Testis (tissue), 3 donors: Measurements from ENCODE around the gene U2AF1L4. TPM values are rescaled to one million over a fixed set of nuclear protein-coding genes. Genes with fewer than 3 reads are reported as not detected.
A peak's percentile ranks its signal among the peaks of the same experiment; 100 is the strongest.

Source experiments
- DNase-seq: peaks from one replicate; pipeline ENCODE4 v3.0.0-alpha.2; 2019
- H3K27ac ChIP-seq, 2 donors: fragments of 200-600 bp; sonication (generic); one replicate each; pipeline ENCODE4 v1.5.1; 2019
- H3K27me3 ChIP-seq: fragments of 200-600 bp; sonication (generic); one replicate; pipeline ENCODE4 v1.5.1; 2019
- H3K36me3 ChIP-seq: fragments of 200-600 bp; sonication (generic); one replicate; pipeline ENCODE4 v1.5.1; 2017; ENCODE audit warnings: low read depth; ENCODE audit errors: missing control alignments
- H3K4me1 ChIP-seq: fragments of 200-600 bp; sonication (generic); one replicate; pipeline ENCODE4 v1.5.1; 2019
- H3K4me3 ChIP-seq, 2 donors: fragments of 200-600 bp; sonication (generic); one replicate each; pipeline ENCODE4 v1.5.1; 2017 to 2019
- H3K9me3 ChIP-seq: fragments of 200-600 bp; sonication (generic); one replicate; pipeline ENCODE4 v1.5.1; 2017
- CTCF ChIP-seq, 3 experiments: fragments of 450-650 bp in 2 of 3; fragments of 200-600 bp in 1 of 3; sonication (generic) in 1 of 3; IDR thresholded peaks; one replicate each; pipeline ENCODE4 v1.5.1; 2016 to 2019; ENCODE audit warnings: antibody characterized with exemption in 3 of 3, mild to moderate bottlenecking in 2 of 3, moderate library complexity in 1 of 3
- POLR2A ChIP-seq: fragments of 450-650 bp; IDR thresholded peaks from one replicate; pipeline ENCODE4 v1.6.1; 2017; ENCODE audit warnings: antibody characterized with exemption, mild to moderate bottlenecking, moderate library complexity
- WGBS, 2 donors: methylation state at CpG; one replicate each; pipeline ENCODE4 v1.1.5; 2018; 5-methylcytosine and 5-hydroxymethylcytosine counted together
- intact Hi-C: fragments of 100-400 bp; cut with DNase I; formaldehyde crosslinking; loops from one replicate; pipeline ENCODE4 v1.15.1; 2023; ENCODE audit warnings: low total_unique reads
- polyA plus RNA-seq: library from polyadenylated mRNA; stranded (reverse); fragments of 350-450 nt; fragmentation: Illumina TruSeq; extraction: RNeasy Lipid Tissue Mini Kit (QIAGEN cat#74804); gene quantifications from one replicate; pipeline ENCODE4 v1.2.3, GENCODE V29; 2014; ENCODE audit warnings: low read depth, low replicate concordance; ENCODE audit not compliant: insufficient read depth
- total RNA-seq, 2 donors: library from RNA; depleted of rRNA; stranded (reverse); fragments of >200 nt; gene quantifications; one replicate each; pipeline ENCODE4 v1.2.3, GENCODE V29; 2016

The U2AF1L4 gene
- total and polyA plus RNA-seq, 3 donors from 2014 or later = 45.3 to 49.6 (median 47.2) TPM

- H3K4me3 ChIP-seq = no peak overlapping the region
- no peak overlapping the region for H3K27ac ChIP-seq
- no peaks in the 10 kb centered on the region for H3K9me3 ChIP-seq
- DNase-seq = no peak
- intact Hi-C loops = loop anchor here (10.0 kb wide), 1 partner anchor 166 kb away; the partner anchor contains the start of gene TMEM147
- TF ChIP-seq CTCF (IDR thresholded peaks at IDR 0.05) = no peak
- TF ChIP-seq POLR2A = no peak
- H3K27me3 ChIP-seq = no peaks in the 10 kb centered on the region
- 75 to 79% methylated on average over 13 of the region's 13 CpGs for WGBS, 2 donors
- H3K4me1 ChIP-seq = peaks cover 7% of the 10 kb centered on the region
- H3K36me3 ChIP-seq = no peaks in the 10 kb centered on the region
Measured at GRCh38 chr19:35710784-35711723, 34.2 kb downstream of the U2AF1L4 start.

- Histone ChIP-seq H3K4me3 (no peak overlapping the region), H3K27me3 (no peaks in the 10 kb centered on the region), H3K36me3 (no peaks in the 10 kb centered on the region), H3K4me1 (no peaks in the 10 kb centered on the region), H3K9me3 (no peaks in the 10 kb centered on the region), H3K27ac (no peak overlapping the region)
- no peak for DNase-seq
- WGBS, 2 donors = 92 to 100% methylated on average over 1 of the region's 1 CpG
- intact Hi-C loops = no loop called here
- no peak for TF ChIP-seq CTCF (IDR thresholded peaks at IDR 0.05)
- no peak for TF ChIP-seq POLR2A
Measured at GRCh38 chr19:35708391-35708790, 36.8 kb downstream of the U2AF1L4 start.

GRCh38 chr19:35704218-35704617 lies 41.0 kb downstream of the U2AF1L4 start, which contains the start of gene ZBTB32:
Gene ZBTB32, plus strand, starts transcription at chr19:35704558. Its CDS starts 10,069 bp downstream, at chr19:35714627.
- 20 to 30% methylated on average over 8 to 24 of the region's 24 CpGs for WGBS, 2 donors
- no peak within 1 kb of the TSS for H3K27ac ChIP-seq
- no peaks in the 10 kb centered on the region for H3K27me3 ChIP-seq
- TF ChIP-seq CTCF (IDR thresholded peaks at IDR 0.05) (no peak), POLR2A (no peak)
- intact Hi-C loops = no loop called here
- H3K4me1 ChIP-seq = peaks cover 5% of the 10 kb centered on the region
- H3K4me3 ChIP-seq = peak within 1 kb of the TSS in 1 of 2 donors; percentile 5
- no peaks in the 10 kb centered on the region for H3K9me3 ChIP-seq
- no peaks in the 10 kb centered on the region for H3K36me3 ChIP-seq
- DNase-seq = peak; percentile 79

GRCh38 chr19:35703343-35703742 lies 41.9 kb downstream of the U2AF1L4 start:
- Histone ChIP-seq H3K27ac (no peak overlapping the region), H3K27me3 (no peaks in the 10 kb centered on the region), H3K9me3 (no peaks in the 10 kb centered on the region), H3K4me3 (no peak overlapping the region), H3K4me1 (peaks cover 5% of the 10 kb centered on the region), H3K36me3 (no peaks in the 10 kb centered on the region)
- DNase-seq = no peak
- WGBS, 2 donors = 21 to 49% methylated on average over 9 of the region's 9 CpGs
- TF ChIP-seq POLR2A (no peak), CTCF (IDR thresholded peaks at IDR 0.05) (no peak)
- intact Hi-C loops = no loop called here
